SK-N-SH treated with all-trans-retinoic acid at 6 μM for 48 hours (cell line): ENCODE data around the gene MAB21L4.

ENCODE experiments used
- ARNTL ChIP-seq: fragments of 450-650 bp; formaldehyde crosslinking; IDR thresholded peaks from 2 replicates; pipeline ENCODE4 v1.5.0; 2020; ENCODE audit warnings: low read depth, mild to moderate bottlenecking, moderate library complexity, borderline replicate concordance
- BACH2 ChIP-seq: fragments of 250-450 bp; sonication (Bioruptor Pico); IDR thresholded peaks from 2 replicates; pipeline ENCODE4 v1.9.0; 2021; ENCODE audit warnings: mild to moderate bottlenecking, borderline replicate concordance
- CSDC2 ChIP-seq: fragments of 250-450 bp; sonication (Bioruptor Pico); IDR thresholded peaks from 2 replicates; pipeline ENCODE4 v1.5.0; 2020; ENCODE audit warnings: mild to moderate bottlenecking, moderate library complexity
- GLIS3 ChIP-seq: fragments of 250-450 bp; sonication (Bioruptor Pico); IDR thresholded peaks from 2 replicates; pipeline ENCODE4 v1.5.0; 2020; ENCODE audit warnings: mild to moderate bottlenecking, moderate library complexity
- RARB ChIP-seq: fragments of 250-450 bp; sonication (Bioruptor Pico); IDR thresholded peaks from 2 replicates; pipeline ENCODE4 v1.8.0; 2021; ENCODE audit warnings: mild to moderate bottlenecking, moderate library complexity
- TCF4 ChIP-seq: fragments of 250-450 bp; sonication (Bioruptor Pico); IDR thresholded peaks from 2 replicates; pipeline ENCODE4 v1.8.0; 2021; ENCODE audit warnings: mild to moderate bottlenecking, moderate library complexity, borderline replicate concordance
- TOX ChIP-seq: fragments of 250-450 bp; sonication (Bioruptor Pico); IDR thresholded peaks from 2 replicates; pipeline ENCODE4 v1.8.0; 2021; ENCODE audit warnings: mild to moderate bottlenecking, moderate library complexity, borderline replicate concordance
- ZFP30 ChIP-seq: fragments of 450-650 bp; formaldehyde crosslinking; IDR thresholded peaks from 2 replicates; pipeline ENCODE4 v1.5.0; 2022; ENCODE audit warnings: mild to moderate bottlenecking, moderate library complexity
- ZNF70 ChIP-seq: fragments of 450-650 bp; formaldehyde crosslinking; IDR thresholded peaks from 2 replicates; pipeline ENCODE4 v1.5.0; 2020; ENCODE audit warnings: mild to moderate bottlenecking, moderate library complexity
- TF ChIP-seq, protein P1 (sequence below): fragments of 250-450 bp; sonication (Bioruptor Pico); IDR thresholded peaks from 2 replicates; pipeline ENCODE4 v1.5.0; 2020; ENCODE audit warnings: mild to moderate bottlenecking, moderate library complexity
- TF ChIP-seq, protein P2 (sequence below): fragments of 250-450 bp; sonication (Bioruptor Pico); IDR thresholded peaks from 2 replicates; pipeline ENCODE4 v1.8.0; 2020; ENCODE audit warnings: mild to moderate bottlenecking, moderate library complexity, borderline replicate concordance
- TF ChIP-seq, protein P3 (sequence below): fragments of 250-450 bp; sonication (Bioruptor Pico); IDR thresholded peaks from 2 replicates; pipeline ENCODE4 v1.5.1; 2021; ENCODE audit warnings: mild to moderate bottlenecking, moderate library complexity
- TF ChIP-seq, protein P4 (sequence below): fragments of 250-450 bp; sonication (Bioruptor Pico); IDR thresholded peaks from 2 replicates; pipeline ENCODE4 v1.5.1; 2020; ENCODE audit warnings: low read depth, mild to moderate bottlenecking, moderate library complexity

DNA sequence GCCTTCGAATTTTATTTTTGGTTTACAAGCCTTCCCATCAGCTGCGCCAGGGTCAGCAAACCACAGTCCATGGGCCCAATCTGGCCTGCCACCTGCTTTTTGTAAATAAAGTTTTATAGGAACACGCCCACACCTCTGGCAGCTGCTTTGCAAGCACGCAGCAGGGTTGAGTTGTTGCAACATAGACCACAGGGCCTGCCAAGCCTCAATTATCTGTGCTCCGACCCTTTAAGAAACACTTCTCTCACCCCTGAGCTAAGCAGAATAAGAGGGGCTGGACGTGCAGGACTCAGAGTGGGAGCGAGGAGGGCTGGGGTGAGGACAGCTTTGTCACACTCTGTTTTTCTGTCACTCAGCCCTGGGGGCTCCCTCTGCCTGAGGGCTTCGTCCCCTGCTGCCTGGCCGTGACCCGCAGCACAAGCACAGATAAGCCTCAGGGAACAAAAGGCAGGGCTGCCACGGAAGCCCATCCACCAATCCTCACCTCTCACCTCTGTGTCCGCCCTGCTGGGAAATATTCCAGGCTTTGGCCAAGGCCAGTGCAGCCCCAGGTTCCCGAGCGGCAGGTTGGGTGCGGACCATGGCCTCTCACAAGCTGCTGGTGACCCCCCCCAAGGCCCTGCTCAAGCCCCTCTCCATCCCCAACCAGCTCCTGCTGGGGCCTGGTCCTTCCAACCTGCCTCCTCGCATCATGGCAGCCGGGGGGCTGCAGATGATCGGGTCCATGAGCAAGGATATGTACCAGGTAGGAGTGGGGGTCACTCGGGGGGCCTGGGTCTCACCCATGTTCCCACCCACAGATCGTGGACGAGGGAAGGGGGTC, 27.5 kb downstream of the MAB21L4 start, which contains the start of gene AGXT:
- TF ChIP-seq, protein P1, sequence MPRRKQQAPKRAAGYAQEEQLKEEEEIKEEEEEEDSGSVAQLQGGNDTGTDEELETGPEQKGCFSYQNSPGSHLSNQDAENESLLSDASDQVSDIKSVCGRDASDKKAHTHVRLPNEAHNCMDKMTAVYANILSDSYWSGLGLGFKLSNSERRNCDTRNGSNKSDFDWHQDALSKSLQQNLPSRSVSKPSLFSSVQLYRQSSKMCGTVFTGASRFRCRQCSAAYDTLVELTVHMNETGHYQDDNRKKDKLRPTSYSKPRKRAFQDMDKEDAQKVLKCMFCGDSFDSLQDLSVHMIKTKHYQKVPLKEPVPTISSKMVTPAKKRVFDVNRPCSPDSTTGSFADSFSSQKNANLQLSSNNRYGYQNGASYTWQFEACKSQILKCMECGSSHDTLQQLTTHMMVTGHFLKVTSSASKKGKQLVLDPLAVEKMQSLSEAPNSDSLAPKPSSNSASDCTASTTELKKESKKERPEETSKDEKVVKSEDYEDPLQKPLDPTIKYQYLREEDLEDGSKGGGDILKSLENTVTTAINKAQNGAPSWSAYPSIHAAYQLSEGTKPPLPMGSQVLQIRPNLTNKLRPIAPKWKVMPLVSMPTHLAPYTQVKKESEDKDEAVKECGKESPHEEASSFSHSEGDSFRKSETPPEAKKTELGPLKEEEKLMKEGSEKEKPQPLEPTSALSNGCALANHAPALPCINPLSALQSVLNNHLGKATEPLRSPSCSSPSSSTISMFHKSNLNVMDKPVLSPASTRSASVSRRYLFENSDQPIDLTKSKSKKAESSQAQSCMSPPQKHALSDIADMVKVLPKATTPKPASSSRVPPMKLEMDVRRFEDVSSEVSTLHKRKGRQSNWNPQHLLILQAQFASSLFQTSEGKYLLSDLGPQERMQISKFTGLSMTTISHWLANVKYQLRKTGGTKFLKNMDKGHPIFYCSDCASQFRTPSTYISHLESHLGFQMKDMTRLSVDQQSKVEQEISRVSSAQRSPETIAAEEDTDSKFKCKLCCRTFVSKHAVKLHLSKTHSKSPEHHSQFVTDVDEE (CRISPR knock-in tag) = no peak
- TF ChIP-seq ZNF70 (CRISPR knock-in tag) (no peak), CSDC2 (CRISPR knock-in tag) (no peak), ZFP30 (CRISPR knock-in tag) (no peak), ARNTL (CRISPR knock-in tag) (no peak), RARB (CRISPR knock-in tag) (no peak), TCF4 (no peak), GLIS3 (CRISPR knock-in tag) (no peak), TOX (CRISPR knock-in tag) (no peak), BACH2 (no peak)
- TF ChIP-seq, protein P2, sequence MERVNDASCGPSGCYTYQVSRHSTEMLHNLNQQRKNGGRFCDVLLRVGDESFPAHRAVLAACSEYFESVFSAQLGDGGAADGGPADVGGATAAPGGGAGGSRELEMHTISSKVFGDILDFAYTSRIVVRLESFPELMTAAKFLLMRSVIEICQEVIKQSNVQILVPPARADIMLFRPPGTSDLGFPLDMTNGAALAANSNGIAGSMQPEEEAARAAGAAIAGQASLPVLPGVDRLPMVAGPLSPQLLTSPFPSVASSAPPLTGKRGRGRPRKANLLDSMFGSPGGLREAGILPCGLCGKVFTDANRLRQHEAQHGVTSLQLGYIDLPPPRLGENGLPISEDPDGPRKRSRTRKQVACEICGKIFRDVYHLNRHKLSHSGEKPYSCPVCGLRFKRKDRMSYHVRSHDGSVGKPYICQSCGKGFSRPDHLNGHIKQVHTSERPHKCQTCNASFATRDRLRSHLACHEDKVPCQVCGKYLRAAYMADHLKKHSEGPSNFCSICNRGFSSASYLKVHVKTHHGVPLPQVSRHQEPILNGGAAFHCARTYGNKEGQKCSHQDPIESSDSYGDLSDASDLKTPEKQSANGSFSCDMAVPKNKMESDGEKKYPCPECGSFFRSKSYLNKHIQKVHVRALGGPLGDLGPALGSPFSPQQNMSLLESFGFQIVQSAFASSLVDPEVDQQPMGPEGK (CRISPR knock-in tag) = no peak
- TF ChIP-seq, protein P3, sequence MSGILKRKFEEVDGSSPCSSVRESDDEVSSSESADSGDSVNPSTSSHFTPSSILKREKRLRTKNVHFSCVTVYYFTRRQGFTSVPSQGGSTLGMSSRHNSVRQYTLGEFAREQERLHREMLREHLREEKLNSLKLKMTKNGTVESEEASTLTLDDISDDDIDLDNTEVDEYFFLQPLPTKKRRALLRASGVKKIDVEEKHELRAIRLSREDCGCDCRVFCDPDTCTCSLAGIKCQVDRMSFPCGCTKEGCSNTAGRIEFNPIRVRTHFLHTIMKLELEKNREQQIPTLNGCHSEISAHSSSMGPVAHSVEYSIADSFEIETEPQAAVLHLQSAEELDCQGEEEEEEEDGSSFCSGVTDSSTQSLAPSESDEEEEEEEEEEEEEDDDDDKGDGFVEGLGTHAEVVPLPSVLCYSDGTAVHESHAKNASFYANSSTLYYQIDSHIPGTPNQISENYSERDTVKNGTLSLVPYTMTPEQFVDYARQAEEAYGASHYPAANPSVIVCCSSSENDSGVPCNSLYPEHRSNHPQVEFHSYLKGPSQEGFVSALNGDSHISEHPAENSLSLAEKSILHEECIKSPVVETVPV = no peak
- TF ChIP-seq, protein P4, sequence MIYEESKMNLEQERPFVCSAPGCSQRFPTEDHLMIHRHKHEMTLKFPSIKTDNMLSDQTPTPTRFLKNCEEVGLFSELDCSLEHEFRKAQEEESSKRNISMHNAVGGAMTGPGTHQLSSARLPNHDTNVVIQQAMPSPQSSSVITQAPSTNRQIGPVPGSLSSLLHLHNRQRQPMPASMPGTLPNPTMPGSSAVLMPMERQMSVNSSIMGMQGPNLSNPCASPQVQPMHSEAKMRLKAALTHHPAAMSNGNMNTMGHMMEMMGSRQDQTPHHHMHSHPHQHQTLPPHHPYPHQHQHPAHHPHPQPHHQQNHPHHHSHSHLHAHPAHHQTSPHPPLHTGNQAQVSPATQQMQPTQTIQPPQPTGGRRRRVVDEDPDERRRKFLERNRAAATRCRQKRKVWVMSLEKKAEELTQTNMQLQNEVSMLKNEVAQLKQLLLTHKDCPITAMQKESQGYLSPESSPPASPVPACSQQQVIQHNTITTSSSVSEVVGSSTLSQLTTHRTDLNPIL (CRISPR knock-in tag) = no peak
